SK-N-SH (cell line): ENCODE measurements around the gene EFCAB8. TPM values are rescaled to one million over a fixed set of nuclear protein-coding genes. Genes with fewer than 3 reads are reported as not detected.

Source experiments
- CTCF ChIA-PET: fragments of 300-600, 350-600 bp; formaldehyde crosslinking; extraction: SDS; loops from one replicate; lab custom pipeline; 2021; lab: Yijun Ruan, JAX
- POLR2A ChIA-PET: fragments of 350-600 bp; sonication (Branson Sonifier 250); formaldehyde crosslinking; extraction: SDS; loops from one replicate; lab custom pipeline; 2020; ENCODE audit warnings: antibody characterized with exemption, inconsistent platforms; lab: Yijun Ruan, JAX
- DNase-seq: peaks from one replicate; pipeline ENCODE4 v3.0.0; 2012
- H2AFZ ChIP-seq: fragments of 200-600 bp; sonication (generic); 2 replicates; pipeline ENCODE4 v1.8.1; 2016; ENCODE audit warnings: antibody characterized with exemption, mild to moderate bottlenecking, low read depth
- H3F3A ChIP-seq: fragments of 200-600 bp; sonication (generic); replicated peaks from 2 replicates; pipeline ENCODE3; 2016; ENCODE audit warnings: antibody characterized with exemption, mild to moderate bottlenecking; ENCODE audit not compliant: insufficient read depth
- H3K27ac ChIP-seq, 2 experiments: fragments of 200-500 bp in 1 of 2; fragments of 200-600 bp in 1 of 2; sonication (Bioruptor generic) in 1 of 2; sonication (generic), shearing (Covaris generic) in 1 of 2; 2 replicates each; pipeline versions ENCODE4 v1.5.1 to v1.6.1; 2014 to 2016; ENCODE audit warnings: low read depth in 2 of 2, inconsistent platforms in 1 of 2, low read length in 1 of 2, mild to moderate bottlenecking in 1 of 2, mixed read lengths in 1 of 2
- H3K27me3 ChIP-seq: fragments of 200-600 bp; sonication (generic), shearing (Covaris generic); 2 replicates; pipeline ENCODE4 v1.6.1; 2016; ENCODE audit warnings: mixed run types; ENCODE audit not compliant: insufficient read depth
- H3K36me3 ChIP-seq, 2 experiments: fragments of 200-500 bp in 1 of 2; fragments of 200-600 bp in 1 of 2; sonication (Bioruptor generic) in 1 of 2; sonication (generic) in 1 of 2; replicated peaks in 1 of 2; 2 replicates each; pipeline versions ENCODE3 to v1.5.1; 2014 to 2016; ENCODE audit warnings: low read length in 1 of 2, mild to moderate bottlenecking in 1 of 2; ENCODE audit not compliant: insufficient read depth in 2 of 2, control insufficient read depth in 1 of 2
- H3K4me1 ChIP-seq, 2 experiments: fragments of 200-500 bp in 1 of 2; fragments of 200-600 bp in 1 of 2; sonication (Bioruptor generic) in 1 of 2; sonication (generic), shearing (Covaris generic) in 1 of 2; 2 replicates each; pipeline versions ENCODE4 v1.5.1 to v1.6.1; 2014 to 2016; ENCODE audit warnings: low read depth in 1 of 2, low read length in 1 of 2, mixed run types in 1 of 2; ENCODE audit not compliant: insufficient read depth in 2 of 2, control insufficient read depth in 1 of 2
- H3K4me2 ChIP-seq: fragments of 200-600 bp; sonication (generic), shearing (Covaris generic); 2 replicates; pipeline ENCODE4 v1.6.1; 2017; ENCODE audit warnings: mixed run types
- H3K4me3 ChIP-seq, 2 experiments: fragments of 200-500 bp in 1 of 2; fragments of 200-600 bp in 1 of 2; sonication (Bioruptor generic) in 1 of 2; sonication (generic), shearing (Covaris generic) in 1 of 2; 2 replicates each; pipeline versions ENCODE4 v1.5.1 to v1.8.1; 2014 to 2016; ENCODE audit warnings: low read depth in 2 of 2, inconsistent platforms in 1 of 2, low read length in 1 of 2, mild to moderate bottlenecking in 1 of 2, mixed read lengths in 1 of 2, moderate library complexity in 1 of 2
- H3K79me2 ChIP-seq: fragments of 200-600 bp; sonication (generic); 2 replicates; pipeline ENCODE4 v1.8.1; 2017; ENCODE audit warnings: mild to moderate bottlenecking; ENCODE audit not compliant: insufficient read depth
- H3K9ac ChIP-seq: fragments of 200-600 bp; sonication (generic); 2 replicates; pipeline ENCODE4 v1.6.1; 2017; ENCODE audit warnings: mixed run types
- H3K9me2 ChIP-seq: fragments of 200-600 bp; sonication (generic); 2 replicates; pipeline ENCODE4 v1.6.1; 2017; ENCODE audit warnings: mixed run types
- H3K9me3 ChIP-seq: fragments of 200-600 bp; sonication (generic); 2 replicates; pipeline ENCODE4 v1.6.1; 2017; ENCODE audit warnings: mixed run types, mild to moderate bottlenecking, moderate library complexity
- H4K20me1 ChIP-seq: fragments of 200-600 bp; sonication (generic); 2 replicates; pipeline ENCODE4 v1.6.1; 2017; ENCODE audit warnings: mild to moderate bottlenecking, mixed run types; ENCODE audit not compliant: insufficient read depth
- EP300 ChIP-seq, 2 experiments: IDR thresholded peaks; 2 replicates each; pipeline versions ENCODE4 v1.4.0 to v1.6.1; 2012; ENCODE audit warnings: borderline replicate concordance in 1 of 2, low read depth in 1 of 2, low read length in 1 of 2
- FOXJ3 ChIP-seq: sonication (generic); formaldehyde crosslinking; IDR thresholded peaks from 2 replicates; pipeline ENCODE4 v1.5.1; 2020; ENCODE audit warnings: mild to moderate bottlenecking, missing genetic modification reagents
- GATA2 ChIP-seq: sonication (generic); formaldehyde crosslinking; IDR thresholded peaks from 2 replicates; pipeline ENCODE4 v1.5.0; 2020; ENCODE audit warnings: mild to moderate bottlenecking, missing genetic modification reagents
- IRF3 ChIP-seq: fragments of 150-350 bp; IDR thresholded peaks from 2 replicates; pipeline ENCODE4 v1.6.1; 2016; ENCODE audit warnings: mild to moderate bottlenecking, low read depth, low read length
- MEF2A ChIP-seq: IDR thresholded peaks from 2 replicates; pipeline ENCODE4 v1.4.0; 2012; ENCODE audit warnings: low read depth, borderline replicate concordance
- MXI1 ChIP-seq: IDR thresholded peaks from 2 replicates; pipeline ENCODE4 v1.6.1; 2012; ENCODE audit warnings: mild to moderate bottlenecking, low read depth, low read length, improper control_type of control experiment
- PBX3 ChIP-seq: IDR thresholded peaks from 2 replicates; pipeline ENCODE4; 2012
- RFX5 ChIP-seq: IDR thresholded peaks from 2 replicates; pipeline ENCODE4 v1.6.1; 2012; ENCODE audit warnings: mild to moderate bottlenecking, improper control_type of control experiment, low read length
- SIN3A ChIP-seq: IDR thresholded peaks from 2 replicates; pipeline ENCODE4 v1.6.1; 2012; ENCODE audit warnings: low read depth, mild to moderate bottlenecking, low read length, moderate library complexity, borderline replicate concordance
- TAF1 ChIP-seq: IDR thresholded peaks from 2 replicates; pipeline ENCODE4 v1.6.1; 2012; ENCODE audit warnings: low read depth, mild to moderate bottlenecking, low read length, moderate library complexity, borderline replicate concordance
- USF2 ChIP-seq: fragments of 150-350 bp; IDR thresholded peaks from 2 replicates; pipeline ENCODE4 v1.6.1; 2017; ENCODE audit warnings: antibody characterized with exemption, low read length, low read depth, borderline replicate concordance
- WGBS: methylation state at CpG from one replicate; pipeline ENCODE4 v1.1.6; 2017; ENCODE audit warnings: low lambda C conversion rate; 5-methylcytosine and 5-hydroxymethylcytosine counted together
- polyA plus RNA-seq, 3 experiments: library from polyadenylated mRNA; depleted of rRNA; stranded (reverse); fragments of >200 nt; gene quantifications; 2 replicates each; pipeline ENCODE4 v1.2.3, GENCODE V29; 2012
- TF ChIP-seq, protein P1 (sequence below): fragments of 200-600 bp; sonication (generic); IDR thresholded peaks from 2 replicates; pipeline ENCODE4 v1.6.1; 2017; ENCODE audit warnings: antibody characterized with exemption, mild to moderate bottlenecking, moderate library complexity
- TF ChIP-seq, protein P2 (sequence below): IDR thresholded peaks from 2 replicates; pipeline ENCODE4 v1.4.0; 2012; ENCODE audit warnings: low read depth, borderline replicate concordance

EFCAB8 gene
- polyA plus RNA-seq, 1 of the 3 experiments (the other 2 are of a cell fraction), result not detected

DNA sequence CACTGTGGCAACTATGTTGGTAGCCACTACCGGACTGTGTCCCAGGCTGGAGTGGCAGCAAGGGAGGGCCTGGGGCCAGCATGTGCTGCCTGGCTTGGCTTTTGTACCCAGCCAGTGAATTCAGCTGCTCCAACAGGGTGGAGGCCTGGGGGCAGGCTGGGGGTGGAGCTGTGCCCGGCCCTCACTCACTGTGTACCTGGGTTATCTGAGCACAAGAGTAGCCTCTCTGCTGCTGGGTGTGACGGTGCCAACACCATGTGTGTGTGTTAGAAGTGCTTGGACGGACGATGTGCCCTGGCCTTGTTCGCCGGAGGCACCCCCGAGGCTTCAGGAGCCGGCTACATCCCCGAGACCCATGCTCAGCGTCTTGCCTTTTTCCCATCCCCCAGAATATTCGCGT is 49.2 kb downstream of the EFCAB8 start:
- Histone ChIP-seq H3K9ac (no peak overlapping the region), H3K4me3 (no peak overlapping the region), H3K27me3 (peaks cover 6% of the 10 kb centered on the region; the same call in 1 of the 2 replicates), H3K4me2 (no peak overlapping the region), H3K79me2 (no peaks in the 10 kb centered on the region), H3K9me3 (no peaks in the 10 kb centered on the region), H4K20me1 (no peaks in the 10 kb centered on the region), H3K36me3 (no peaks in the 10 kb centered on the region), H3K9me2 (no peaks in the 10 kb centered on the region), H3K4me1 (peaks cover 0 to 3% of the 10 kb centered on the region in 2 experiments; a peak in 1 of 4 replicates), H3K27ac (no peak overlapping the region), H2AFZ (no peak overlapping the region), H3F3A (no peaks in the 10 kb centered on the region)
- DNase-seq, result no peak
- no peak for TF ChIP-seq USF2
- no peak for TF ChIP-seq RFX5
- TF ChIP-seq, protein P1, sequence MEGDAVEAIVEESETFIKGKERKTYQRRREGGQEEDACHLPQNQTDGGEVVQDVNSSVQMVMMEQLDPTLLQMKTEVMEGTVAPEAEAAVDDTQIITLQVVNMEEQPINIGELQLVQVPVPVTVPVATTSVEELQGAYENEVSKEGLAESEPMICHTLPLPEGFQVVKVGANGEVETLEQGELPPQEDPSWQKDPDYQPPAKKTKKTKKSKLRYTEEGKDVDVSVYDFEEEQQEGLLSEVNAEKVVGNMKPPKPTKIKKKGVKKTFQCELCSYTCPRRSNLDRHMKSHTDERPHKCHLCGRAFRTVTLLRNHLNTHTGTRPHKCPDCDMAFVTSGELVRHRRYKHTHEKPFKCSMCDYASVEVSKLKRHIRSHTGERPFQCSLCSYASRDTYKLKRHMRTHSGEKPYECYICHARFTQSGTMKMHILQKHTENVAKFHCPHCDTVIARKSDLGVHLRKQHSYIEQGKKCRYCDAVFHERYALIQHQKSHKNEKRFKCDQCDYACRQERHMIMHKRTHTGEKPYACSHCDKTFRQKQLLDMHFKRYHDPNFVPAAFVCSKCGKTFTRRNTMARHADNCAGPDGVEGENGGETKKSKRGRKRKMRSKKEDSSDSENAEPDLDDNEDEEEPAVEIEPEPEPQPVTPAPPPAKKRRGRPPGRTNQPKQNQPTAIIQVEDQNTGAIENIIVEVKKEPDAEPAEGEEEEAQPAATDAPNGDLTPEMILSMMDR, result no peak
- TF ChIP-seq SIN3A, result no peak
- no peak for TF ChIP-seq MXI1
- TF ChIP-seq PBX3, result no peak
- TF ChIP-seq GATA2 (CRISPR knock-in tag), result no peak
- no peak for TF ChIP-seq TAF1
- no peak for TF ChIP-seq FOXJ3 (CRISPR knock-in tag)
- TF ChIP-seq, protein P2, sequence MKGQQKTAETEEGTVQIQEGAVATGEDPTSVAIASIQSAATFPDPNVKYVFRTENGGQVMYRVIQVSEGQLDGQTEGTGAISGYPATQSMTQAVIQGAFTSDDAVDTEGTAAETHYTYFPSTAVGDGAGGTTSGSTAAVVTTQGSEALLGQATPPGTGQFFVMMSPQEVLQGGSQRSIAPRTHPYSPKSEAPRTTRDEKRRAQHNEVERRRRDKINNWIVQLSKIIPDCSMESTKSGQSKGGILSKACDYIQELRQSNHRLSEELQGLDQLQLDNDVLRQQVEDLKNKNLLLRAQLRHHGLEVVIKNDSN, result no peak
- no peak for TF ChIP-seq IRF3
- no peak for TF ChIP-seq MEF2A
- TF ChIP-seq EP300 (IDR thresholded peaks at IDR 0.05; ENCODE audit: borderline replicate concordance in 1 of 2, low read depth in 1 of 2, low read length in 1 of 2), result no peak
- POLR2A ChIA-PET, result no interaction called here
- CTCF ChIA-PET, result interaction anchor here (1.2 kb wide), 1 partner anchor 11 kb away, joined by 3 read pairs; no protein-coding TSS in a partner anchor
- WGBS, result 59% methylated on average over 11 of the region's 13 CpGs
